ENCODE measurements around the gene DACH1. TPM values are rescaled to one million over a fixed set of nuclear protein-coding genes. Genes with fewer than 3 reads are reported as not detected.

DACH1 gene
- total RNA-seq, 1 experiment from 2014 or later: 0.31 TPM

GRCh38 chr13:71587817-71588216 lies 279.2 kb downstream of the DACH1 start:
- Mint-ChIP-seq H3K4me3 (no peak overlapping the region), H3K27me3 (ENCODE audit: low read depth) (no peaks in the 10 kb centered on the region), H3K36me3 (no peaks in the 10 kb centered on the region), H3K9me3 (no peaks in the 10 kb centered on the region), H3K4me1 (no peaks in the 10 kb centered on the region), H3K27ac (no peak overlapping the region)
- no peak for ATAC-seq
- no peak for TF ChIP-seq ZSCAN18 (CRISPR knock-in tag; IDR thresholded peaks at IDR 0.05)
- no peak for TF ChIP-seq ZNF121 (CRISPR knock-in tag; IDR thresholded peaks at IDR 0.05)
- TF ChIP-seq NFYB (CRISPR knock-in tag; conservative IDR thresholded peaks at IDR 0.05; ENCODE audit: low read depth): no peak
- no peak for TF ChIP-seq ZNF232 (CRISPR knock-in tag; IDR thresholded peaks at IDR 0.05)
- TF ChIP-seq NR3C1 (CRISPR knock-in tag; conservative IDR thresholded peaks at IDR 0.05; ENCODE audit: low read depth): no peak
- no peak for TF ChIP-seq ZBTB21 (CRISPR knock-in tag; IDR thresholded peaks at IDR 0.05; ENCODE audit: borderline replicate concordance)
- TF ChIP-seq ZNF138 (CRISPR knock-in tag; conservative IDR thresholded peaks at IDR 0.05): no peak
- TF ChIP-seq ATF6 (CRISPR knock-in tag; IDR thresholded peaks at IDR 0.05): no peak
- no peak for TF ChIP-seq FOXK1 (CRISPR knock-in tag; IDR thresholded peaks at IDR 0.05)
- TF ChIP-seq ZNF219 (CRISPR knock-in tag; IDR thresholded peaks at IDR 0.05; ENCODE audit: borderline replicate concordance): no peak
- TF ChIP-seq E2F5 (CRISPR knock-in tag; IDR thresholded peaks at IDR 0.05): no peak
- TF ChIP-seq SOX15 (CRISPR knock-in tag; IDR thresholded peaks at IDR 0.05): no peak
- no peak for TF ChIP-seq ZNF281 (CRISPR knock-in tag; IDR thresholded peaks at IDR 0.05)
- no peak for TF ChIP-seq JUN (CRISPR knock-in tag; IDR thresholded peaks at IDR 0.05)
- TF ChIP-seq ZNF263 (CRISPR knock-in tag; IDR thresholded peaks at IDR 0.05; ENCODE audit: low read depth): no peak
- POLR2A ChIA-PET: no interaction called here
- DNase-seq (ENCODE audit: low spot score): no peak
- CTCF ChIA-PET: no interaction called here

GRCh38 chr13:71587193-71587592 lies 279.8 kb downstream of the DACH1 start:
- TF ChIP-seq ZNF232 (CRISPR knock-in tag; IDR thresholded peaks at IDR 0.05) (no peak), GRHL2 (CRISPR knock-in tag; IDR thresholded peaks at IDR 0.05; ENCODE audit: insufficient replicate concordance, severe bottlenecking) (no peak), SMAD3 (CRISPR knock-in tag; IDR thresholded peaks at IDR 0.05; ENCODE audit: borderline replicate concordance) (no peak)
- ChIA-PET POLR2A (no interaction called here), CTCF (no interaction called here)
- Mint-ChIP-seq H3K9me3 (no peaks in the 10 kb centered on the region), H3K27ac (no peak overlapping the region), H3K4me1 (no peaks in the 10 kb centered on the region), H3K4me3 (no peak overlapping the region), H3K36me3 (no peaks in the 10 kb centered on the region), H3K27me3 (ENCODE audit: low read depth) (no peaks in the 10 kb centered on the region)
- ATAC-seq: no peak
- DNase-seq (ENCODE audit: low spot score): no peak

GRCh38 chr13:71583581-71583980 lies 283.4 kb downstream of the DACH1 start:
- POLR2A ChIA-PET: no interaction called here
- CTCF ChIA-PET: no interaction called here
- Mint-ChIP-seq H3K9me3 (no peaks in the 10 kb centered on the region), H3K27ac (no peak overlapping the region), H3K4me3 (no peak overlapping the region), H3K36me3 (no peaks in the 10 kb centered on the region), H3K27me3 (ENCODE audit: low read depth) (no peaks in the 10 kb centered on the region), H3K4me1 (no peaks in the 10 kb centered on the region)
- TF ChIP-seq HMGA2 (CRISPR knock-in tag; IDR thresholded peaks at IDR 0.05): no peak
- TF ChIP-seq MYBL2 (CRISPR knock-in tag; IDR thresholded peaks at IDR 0.05): no peak
- TF ChIP-seq SMAD3 (CRISPR knock-in tag; IDR thresholded peaks at IDR 0.05; ENCODE audit: borderline replicate concordance): no peak
- TF ChIP-seq ZNF425 (CRISPR knock-in tag; conservative IDR thresholded peaks at IDR 0.05): no peak
- ATAC-seq: no peak
- no peak for DNase-seq (ENCODE audit: low spot score)
